Measurements from ENCODE around the gene RBMY1E.
"Not testable (repeated sequence)": the region's sequence is repeated elsewhere in the genome, so short reads cannot be mapped to it uniquely, and the experiment has no call there.

Gene RBMY1E

DNA sequence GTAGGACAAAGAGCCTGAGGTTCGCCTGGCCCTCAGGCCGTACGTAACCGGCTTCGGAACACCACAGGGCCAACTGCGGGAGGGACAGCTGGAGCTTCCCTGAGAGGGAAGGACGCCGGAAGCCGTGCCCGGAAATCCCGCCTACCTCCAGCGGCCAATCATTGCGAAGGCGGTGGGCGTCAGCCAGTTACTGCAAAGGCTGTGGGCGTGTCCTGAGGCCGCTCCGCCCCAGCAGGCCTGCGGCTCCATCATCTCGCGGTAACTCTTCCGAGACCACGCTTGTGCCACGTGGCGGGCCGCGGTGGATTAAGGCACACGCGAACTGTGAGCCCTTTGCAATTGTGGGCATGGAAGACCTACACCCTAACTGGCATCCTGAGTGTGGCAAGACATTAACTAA lies at the start of gene RBMY1E:
RBMY1E (minus strand) TSS at position 101 of the 400 bp plus-strand sequence. CDS start 1,978 bp downstream, outside the sequence.
- DNase-seq (ENCODE audit: low read depth in 2 of 2): not testable (repeated sequence)

DNA sequence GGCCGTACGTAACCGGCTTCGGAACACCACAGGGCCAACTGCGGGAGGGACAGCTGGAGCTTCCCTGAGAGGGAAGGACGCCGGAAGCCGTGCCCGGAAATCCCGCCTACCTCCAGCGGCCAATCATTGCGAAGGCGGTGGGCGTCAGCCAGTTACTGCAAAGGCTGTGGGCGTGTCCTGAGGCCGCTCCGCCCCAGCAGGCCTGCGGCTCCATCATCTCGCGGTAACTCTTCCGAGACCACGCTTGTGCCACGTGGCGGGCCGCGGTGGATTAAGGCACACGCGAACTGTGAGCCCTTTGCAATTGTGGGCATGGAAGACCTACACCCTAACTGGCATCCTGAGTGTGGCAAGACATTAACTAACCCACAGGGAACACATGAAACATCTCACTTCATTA lies 23.4 kb downstream of the RBMY1E start, which contains the start of gene RBMY1D:
RBMY1D (minus strand) TSS at position 101 of the 400 bp plus-strand sequence. CDS start 2,013 bp downstream, outside the sequence.
- DNase-seq (ENCODE audit: low read depth in 2 of 2): not testable (repeated sequence)

DNA sequence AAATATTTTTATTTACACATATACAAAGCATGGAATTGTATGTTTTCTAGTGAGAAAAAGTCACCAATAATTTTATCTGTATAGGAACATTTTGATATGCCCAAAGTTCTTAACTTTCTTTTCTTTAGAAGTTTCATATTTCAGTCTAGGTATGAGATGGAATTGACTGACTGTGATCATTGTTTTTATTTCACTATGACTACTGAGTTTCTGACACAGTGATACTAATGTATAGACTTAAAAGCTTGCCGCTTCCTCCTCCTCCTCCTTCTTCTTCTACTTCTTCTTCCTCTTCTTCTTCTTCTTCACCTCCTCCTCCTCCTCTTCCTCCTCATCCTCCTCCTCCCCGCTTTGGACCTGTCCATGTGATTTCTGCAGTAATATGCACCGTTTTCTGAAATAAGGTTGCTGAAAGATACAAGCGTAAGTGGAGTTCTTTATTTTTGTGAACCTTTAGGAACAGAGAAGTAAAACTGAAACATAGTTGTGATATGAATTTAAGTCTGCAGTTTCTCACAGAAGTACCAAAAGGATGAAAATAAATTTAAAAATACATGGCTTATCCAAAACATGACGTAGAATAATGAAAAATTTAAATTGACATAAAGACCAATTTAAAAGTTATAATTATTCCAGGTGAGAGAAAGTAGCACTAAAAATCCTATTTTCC lies 48.3 kb downstream of the RBMY1E start:
- not testable (repeated sequence) for DNase-seq (ENCODE audit: low read depth in 2 of 2)

All from stimulated activated CD8-positive, alpha-beta memory T cell treated with anti-CD3 and anti-CD28 coated beads, Interleukin-2, amount 100 ng/mL, for 48 hours (primary cell).